Gastroesophageal sphincter (tissue), 3 donors: Measurements from ENCODE around the gene MS4A4E.

Experiments
- CTCF ChIP-seq, 4 experiments: fragments of 200-600 bp in 2 of 4; fragments of 450-650 bp in 2 of 4; sonication (generic) in 1 of 4; IDR thresholded peaks; one replicate each; pipeline ENCODE4 v1.5.1; 2017 to 2019; ENCODE audit warnings: antibody characterized with exemption in 4 of 4, mild to moderate bottlenecking in 2 of 4, moderate library complexity in 2 of 4
- EP300 ChIP-seq: sonication (generic); formaldehyde crosslinking; IDR thresholded peaks from one replicate; pipeline ENCODE4 v1.6.1; 2017; ENCODE audit warnings: antibody characterized with exemption, mild to moderate bottlenecking
- POLR2AphosphoS5 ChIP-seq: sonication (generic); formaldehyde crosslinking; IDR thresholded peaks from one replicate; pipeline ENCODE4 v1.6.1; 2017; ENCODE audit warnings: antibody characterized with exemption

- no peak for TF ChIP-seq POLR2AphosphoS5
- no peak for TF ChIP-seq EP300
- TF ChIP-seq CTCF (IDR thresholded peaks at IDR 0.05): no peak
These were observed at the start of gene MS4A4E for GRCh38 chr11:60242740-60243239.
